Left lung (tissue), 10 donors: ENCODE results near the gene INPP5A. TPM values are rescaled to one million over a fixed set of nuclear protein-coding genes. Genes with fewer than 3 reads are reported as not detected.

ENCODE experiments used
- ATAC-seq: fragments of 200-7000 bp; cut with Tn5 transposase; one replicate; pipeline ENCODE4 v1.9.1; 2020; ENCODE audit warnings: moderate library complexity
- DNase-seq, 4 donors: peaks; one replicate each; pipeline ENCODE4 v3.0.0-alpha.2; 2013 to 2020
- H3K27ac ChIP-seq, 2 donors: fragments of 200-600 bp; sonication (generic) in 1 of 2; one replicate each; pipeline versions ENCODE4 v1.5.0 to v1.8.0; 2020 to 2021
- H3K27me3 ChIP-seq, 2 donors: fragments of 200-600 bp; sonication (generic) in 1 of 2; one replicate each; pipeline versions ENCODE4 v1.5.0 to v1.8.0; 2020 to 2021
- H3K36me3 ChIP-seq, 2 donors: fragments of 200-600 bp; sonication (generic) in 1 of 2; one replicate each; pipeline versions ENCODE4 v1.5.0 to v1.8.0; 2020 to 2021
- H3K4me1 ChIP-seq, 2 donors: fragments of 200-600 bp; one replicate each; pipeline ENCODE4 v1.8.0; 2021
- H3K4me3 ChIP-seq, 2 donors: fragments of 200-600 bp; sonication (generic) in 1 of 2; one replicate each; pipeline versions ENCODE4 v1.5.0 to v1.8.0; 2020 to 2021; ENCODE audit warnings: mild to moderate bottlenecking in 1 of 2
- H3K9me3 ChIP-seq, 2 donors: fragments of 200-600 bp; sonication (generic) in 1 of 2; one replicate each; pipeline versions ENCODE4 v1.5.0 to v1.8.0; 2020 to 2021
- CTCF ChIP-seq, 2 donors: fragments of 200-600 bp; sonication (generic) in 1 of 2; IDR thresholded peaks; one replicate each; pipeline versions ENCODE4 v1.5.0 to v1.8.0; 2021; ENCODE audit warnings: antibody characterized with exemption in 2 of 2
- intact Hi-C, 2 donors: fragments of 100-400 bp; cut with DNase I; formaldehyde crosslinking; loops; one replicate each; pipeline versions ENCODE4 v1.11.2 to v1.14.2; 2022
- polyA plus RNA-seq, 6 donors: library from polyadenylated mRNA; unstranded; fragments of 120-200 nt; gene quantifications; one replicate each; pipeline ENCODE4 v1.2.1, GENCODE V29; 2013; ENCODE audit not compliant: insufficient read length in 6 of 6
- total RNA-seq, 2 donors: library from RNA; stranded (reverse); fragmentation: NEBNext Ultra II Directional; extraction: Animal tissue kit (Norgen Biotek cat#: 25700); gene quantifications; one replicate each; pipeline ENCODE4 v1.2.1, GENCODE V29; 2021
- donor health status: DM: no; HTN: yes; CAD: no.
- donor health status: DM: no; HTN: no; CAD: no.

The INPP5A gene
- total and polyA plus RNA-seq, 8 donors, result 32.0 to 44.0 (median 36.8) TPM

GRCh38 chr10:132681858-132682755 lies 144.5 kb downstream of the INPP5A start:
- ATAC-seq (no peak), DNase-seq (peak in 1 of 4 donors; percentile 29)
- H3K27ac ChIP-seq, result no peak overlapping the region
- H3K4me1 ChIP-seq, result peaks cover 0 to 15% of the 10 kb centered on the region in 2 donors
- no peaks in the 10 kb centered on the region for H3K36me3 ChIP-seq
- no peaks in the 10 kb centered on the region for H3K9me3 ChIP-seq
- TF ChIP-seq CTCF (IDR thresholded peaks at IDR 0.05), result no peak
- no peaks in the 10 kb centered on the region for H3K27me3 ChIP-seq
- H3K4me3 ChIP-seq, result no peak overlapping the region
- intact Hi-C loops, result no loop called here

GRCh38 chr10:132684164-132684891 lies 146.7 kb downstream of the INPP5A start:
- DNase-seq (peak in 1 of 4 donors; percentile 2), ATAC-seq (no peak)
- Histone ChIP-seq H3K27ac (no peak overlapping the region), H3K4me3 (no peak overlapping the region), H3K9me3 (no peaks in the 10 kb centered on the region), H3K27me3 (no peaks in the 10 kb centered on the region), H3K4me1 (peaks cover 0 to 15% of the 10 kb centered on the region in 2 donors), H3K36me3 (no peaks in the 10 kb centered on the region)
- no peak for TF ChIP-seq CTCF (IDR thresholded peaks at IDR 0.05)
- intact Hi-C loops, result no loop called here

GRCh38 chr10:132685101-132685891 lies 147.7 kb downstream of the INPP5A start:
- Histone ChIP-seq H3K27ac (peak overlapping the region in 1 of 2 donors; percentile 38), H3K9me3 (no peaks in the 10 kb centered on the region), H3K4me1 (peaks cover 0 to 15% of the 10 kb centered on the region in 2 donors), H3K4me3 (no peak overlapping the region), H3K27me3 (no peaks in the 10 kb centered on the region), H3K36me3 (peaks cover 0 to 6% of the 10 kb centered on the region in 2 donors)
- ATAC-seq (peak; percentile 89), DNase-seq (peak in 3 of 4 donors; percentile 33 to 86 (median 52))
- intact Hi-C loops, result no loop called here
- no peak for TF ChIP-seq CTCF (IDR thresholded peaks at IDR 0.05)

GRCh38 chr10:132685921-132686680 lies 148.5 kb downstream of the INPP5A start:
- no peak for ATAC-seq
- H3K9me3 ChIP-seq, result no peaks in the 10 kb centered on the region
- H3K4me1 ChIP-seq, result peaks cover 0 to 15% of the 10 kb centered on the region in 2 donors
- TF ChIP-seq CTCF (IDR thresholded peaks at IDR 0.05), result no peak
- DNase-seq, result peak in 2 of 4 donors; percentile 27 to 58
- intact Hi-C loops, result no loop called here
- no peaks in the 10 kb centered on the region for H3K27me3 ChIP-seq
- H3K27ac ChIP-seq, result no peak overlapping the region
- peaks cover 0 to 15% of the 10 kb centered on the region in 2 donors for H3K36me3 ChIP-seq
- H3K4me3 ChIP-seq, result no peak overlapping the region
